ENCODE measurements around the gene ATXN2.

Gene ATXN2

GRCh38 chr12:111589601-111590000 lies 9.5 kb downstream of the ATXN2 start:
- Histone ChIP-seq H3K18ac (ENCODE audit: low read depth in 1 of 2, low read length in 2 of 2) (no peak overlapping the region), H3K4ac (ENCODE audit: low read depth in 1 of 2, low read length in 2 of 2) (no peak overlapping the region), H3K23ac (ENCODE audit: low read length in 2 of 2) (no peak overlapping the region), H2BK12ac (ENCODE audit: low read length in 2 of 2) (no peak overlapping the region), H4K91ac (ENCODE audit: low read length) (no peak overlapping the region), H3K36me3 (ENCODE audit: control insufficient read depth in 1 of 2, insufficient read depth in 2 of 2, low read depth in 1 of 2, low read length in 2 of 2) (peaks cover 0 to 3% of the 10 kb centered on the region in 2 experiments), H3K27ac (ENCODE audit: low read length, poor library complexity, severe bottlenecking) (no peak overlapping the region), H3K4me1 (ENCODE audit: control insufficient read depth, insufficient read depth, low read depth, low read length) (peaks cover 2% of the 10 kb centered on the region), H2BK15ac (ENCODE audit: low read depth, poor library complexity, severe bottlenecking) (no peak overlapping the region), H3K9me3 (ENCODE audit: control insufficient read depth, low read length) (no peaks in the 10 kb centered on the region), H3K4me2 (ENCODE audit: low read length, poor library complexity, severe bottlenecking) (no peak overlapping the region), H3K4me3 (ENCODE audit: insufficient read depth in 1 of 2, low read depth in 1 of 2, low read length in 2 of 2) (no peak overlapping the region), H4K8ac (ENCODE audit: low read length) (no peak overlapping the region), H3K27me3 (ENCODE audit: control insufficient read depth in 1 of 2, insufficient read depth in 1 of 2, low read length in 2 of 2) (no peaks in the 10 kb centered on the region), H2AK5ac (ENCODE audit: low read length, severe bottlenecking) (no peak overlapping the region), H3K9ac (ENCODE audit: low read length) (no peak overlapping the region), H3K79me1 (replicated peaks; ENCODE audit: low read length, poor library complexity, severe bottlenecking) (no peaks in the 10 kb centered on the region), H2AFZ (ENCODE audit: low read depth, low read length) (no peak overlapping the region), H3K14ac (ENCODE audit: low read length in 2 of 2) (no peak overlapping the region), H2BK120ac (ENCODE audit: low read depth, low read length) (no peak overlapping the region), H2BK5ac (ENCODE audit: low read depth, low read length, poor library complexity, severe bottlenecking) (no peak overlapping the region)
- no peak for DNase-seq
- 97% methylated on average over 9 of the region's 9 CpGs for WGBS

- DNase-seq: no peak
- 100% methylated on average over 1 of the region's 3 CpGs for WGBS
Observed at GRCh38 chr12:111588010-111588409, 11.1 kb downstream of the ATXN2 start.

GRCh38 chr12:111586986-111587385 lies 12.1 kb downstream of the ATXN2 start:
- Histone ChIP-seq H2AFZ (ENCODE audit: low read depth, low read length) (no peak overlapping the region), H3K14ac (ENCODE audit: low read length in 2 of 2) (no peak overlapping the region), H2BK120ac (ENCODE audit: low read depth, low read length) (no peak overlapping the region), H3K79me1 (replicated peaks; ENCODE audit: low read length, poor library complexity, severe bottlenecking) (no peaks in the 10 kb centered on the region), H3K36me3 (ENCODE audit: control insufficient read depth in 1 of 2, insufficient read depth in 2 of 2, low read depth in 1 of 2, low read length in 2 of 2) (peaks cover 0 to 3% of the 10 kb centered on the region in 2 experiments), H4K91ac (ENCODE audit: low read length) (no peak overlapping the region), H2BK15ac (ENCODE audit: low read depth, poor library complexity, severe bottlenecking) (no peak overlapping the region), H2AK5ac (ENCODE audit: low read length, severe bottlenecking) (no peak overlapping the region), H3K23ac (ENCODE audit: low read length in 2 of 2) (no peak overlapping the region), H3K4me3 (ENCODE audit: insufficient read depth in 1 of 2, low read depth in 1 of 2, low read length in 2 of 2) (no peak overlapping the region), H3K4ac (ENCODE audit: low read depth in 1 of 2, low read length in 2 of 2) (no peak overlapping the region), H2BK5ac (ENCODE audit: low read depth, low read length, poor library complexity, severe bottlenecking) (no peak overlapping the region), H4K8ac (ENCODE audit: low read length) (no peak overlapping the region), H3K4me2 (ENCODE audit: low read length, poor library complexity, severe bottlenecking) (no peak overlapping the region), H3K9ac (ENCODE audit: low read length) (no peak overlapping the region), H2BK12ac (ENCODE audit: low read length in 2 of 2) (no peak overlapping the region), H3K27me3 (ENCODE audit: control insufficient read depth in 1 of 2, insufficient read depth in 1 of 2, low read length in 2 of 2) (no peaks in the 10 kb centered on the region), H3K4me1 (ENCODE audit: control insufficient read depth, insufficient read depth, low read depth, low read length) (peaks cover 4% of the 10 kb centered on the region), H3K18ac (ENCODE audit: low read depth in 1 of 2, low read length in 2 of 2) (no peak overlapping the region), H3K9me3 (ENCODE audit: control insufficient read depth, low read length) (no peaks in the 10 kb centered on the region), H3K27ac (ENCODE audit: low read length, poor library complexity, severe bottlenecking) (no peak overlapping the region)
- 94% methylated on average over 2 of the region's 4 CpGs for WGBS
- DNase-seq: no peak

More at GRCh38 chr12:111588010-111588409, 11.1 kb downstream of the ATXN2 start:
- Histone ChIP-seq H3K27me3 (ENCODE audit: control insufficient read depth in 1 of 2, insufficient read depth in 1 of 2, low read length in 2 of 2) (no peaks in the 10 kb centered on the region), H3K27ac (ENCODE audit: low read length, poor library complexity, severe bottlenecking) (no peak overlapping the region), H3K4me3 (ENCODE audit: insufficient read depth in 1 of 2, low read depth in 1 of 2, low read length in 2 of 2) (no peak overlapping the region), H2BK15ac (ENCODE audit: low read depth, poor library complexity, severe bottlenecking) (no peak overlapping the region), H2BK5ac (ENCODE audit: low read depth, low read length, poor library complexity, severe bottlenecking) (no peak overlapping the region), H4K91ac (ENCODE audit: low read length) (no peak overlapping the region), H2AK5ac (ENCODE audit: low read length, severe bottlenecking) (no peak overlapping the region), H3K36me3 (ENCODE audit: control insufficient read depth in 1 of 2, insufficient read depth in 2 of 2, low read depth in 1 of 2, low read length in 2 of 2) (peaks cover 0 to 3% of the 10 kb centered on the region in 2 experiments), H4K8ac (ENCODE audit: low read length) (no peak overlapping the region), H2BK120ac (ENCODE audit: low read depth, low read length) (no peak overlapping the region), H3K23ac (ENCODE audit: low read length in 2 of 2) (no peak overlapping the region), H2AFZ (ENCODE audit: low read depth, low read length) (no peak overlapping the region), H3K4me1 (ENCODE audit: control insufficient read depth, insufficient read depth, low read depth, low read length) (peaks cover 4% of the 10 kb centered on the region), H3K79me1 (replicated peaks; ENCODE audit: low read length, poor library complexity, severe bottlenecking) (no peaks in the 10 kb centered on the region), H3K9me3 (ENCODE audit: control insufficient read depth, low read length) (no peaks in the 10 kb centered on the region), H3K9ac (ENCODE audit: low read length) (no peak overlapping the region), H3K18ac (ENCODE audit: low read depth in 1 of 2, low read length in 2 of 2) (no peak overlapping the region), H3K14ac (ENCODE audit: low read length in 2 of 2) (no peak overlapping the region), H3K4ac (ENCODE audit: low read depth in 1 of 2, low read length in 2 of 2) (no peak overlapping the region), H3K4me2 (ENCODE audit: low read length, poor library complexity, severe bottlenecking) (no peak overlapping the region), H2BK12ac (ENCODE audit: low read length in 2 of 2) (no peak overlapping the region)

GRCh38 chr12:111585690-111586089 lies 13.4 kb downstream of the ATXN2 start:
- 97% methylated on average over 3 of the region's 5 CpGs for WGBS
- H3K4me3 ChIP-seq (ENCODE audit: insufficient read depth in 1 of 2, low read depth in 1 of 2, low read length in 2 of 2): no peak overlapping the region

More at GRCh38 chr12:111585690-111586089, 13.4 kb downstream of the ATXN2 start:
- H2AFZ ChIP-seq (ENCODE audit: low read depth, low read length): no peak overlapping the region
- H3K79me1 ChIP-seq (replicated peaks; ENCODE audit: low read length, poor library complexity, severe bottlenecking): no peaks in the 10 kb centered on the region
- H3K18ac ChIP-seq (ENCODE audit: low read depth in 1 of 2, low read length in 2 of 2): no peak overlapping the region
- H3K14ac ChIP-seq (ENCODE audit: low read length in 2 of 2): no peak overlapping the region
- H3K27ac ChIP-seq (ENCODE audit: low read length, poor library complexity, severe bottlenecking): no peak overlapping the region
- H2BK120ac ChIP-seq (ENCODE audit: low read depth, low read length): no peak overlapping the region
- H3K9me3 ChIP-seq (ENCODE audit: control insufficient read depth, low read length): no peaks in the 10 kb centered on the region
- H3K9ac ChIP-seq (ENCODE audit: low read length): no peak overlapping the region
- no peak overlapping the region for H2BK12ac ChIP-seq (ENCODE audit: low read length in 2 of 2)
- H3K4me2 ChIP-seq (ENCODE audit: low read length, poor library complexity, severe bottlenecking): no peak overlapping the region
- H3K36me3 ChIP-seq (ENCODE audit: control insufficient read depth in 1 of 2, insufficient read depth in 2 of 2, low read depth in 1 of 2, low read length in 2 of 2): peaks cover 0 to 8% of the 10 kb centered on the region in 2 experiments
- H4K91ac ChIP-seq (ENCODE audit: low read length): no peak overlapping the region
- no peak overlapping the region for H2AK5ac ChIP-seq (ENCODE audit: low read length, severe bottlenecking)
- no peak overlapping the region for H3K4ac ChIP-seq (ENCODE audit: low read depth in 1 of 2, low read length in 2 of 2)
- H3K4me1 ChIP-seq (ENCODE audit: control insufficient read depth, insufficient read depth, low read depth, low read length): peaks cover 6% of the 10 kb centered on the region
- H2BK5ac ChIP-seq (ENCODE audit: low read depth, low read length, poor library complexity, severe bottlenecking): no peak overlapping the region
- no peak overlapping the region for H3K23ac ChIP-seq (ENCODE audit: low read length in 2 of 2)
- no peak for DNase-seq
- no peaks in the 10 kb centered on the region for H3K27me3 ChIP-seq (ENCODE audit: control insufficient read depth in 1 of 2, insufficient read depth in 1 of 2, low read length in 2 of 2)
- H4K8ac ChIP-seq (ENCODE audit: low read length): no peak overlapping the region
- H2BK15ac ChIP-seq (ENCODE audit: low read depth, poor library complexity, severe bottlenecking): no peak overlapping the region

Measured in mesenchymal stem cell (in vitro differentiated cells and primary cell).